ENCODE data around the gene SPSB4.
A peak's percentile ranks its signal among the peaks of the same experiment; 100 is the strongest.

SPSB4 gene

DNA sequence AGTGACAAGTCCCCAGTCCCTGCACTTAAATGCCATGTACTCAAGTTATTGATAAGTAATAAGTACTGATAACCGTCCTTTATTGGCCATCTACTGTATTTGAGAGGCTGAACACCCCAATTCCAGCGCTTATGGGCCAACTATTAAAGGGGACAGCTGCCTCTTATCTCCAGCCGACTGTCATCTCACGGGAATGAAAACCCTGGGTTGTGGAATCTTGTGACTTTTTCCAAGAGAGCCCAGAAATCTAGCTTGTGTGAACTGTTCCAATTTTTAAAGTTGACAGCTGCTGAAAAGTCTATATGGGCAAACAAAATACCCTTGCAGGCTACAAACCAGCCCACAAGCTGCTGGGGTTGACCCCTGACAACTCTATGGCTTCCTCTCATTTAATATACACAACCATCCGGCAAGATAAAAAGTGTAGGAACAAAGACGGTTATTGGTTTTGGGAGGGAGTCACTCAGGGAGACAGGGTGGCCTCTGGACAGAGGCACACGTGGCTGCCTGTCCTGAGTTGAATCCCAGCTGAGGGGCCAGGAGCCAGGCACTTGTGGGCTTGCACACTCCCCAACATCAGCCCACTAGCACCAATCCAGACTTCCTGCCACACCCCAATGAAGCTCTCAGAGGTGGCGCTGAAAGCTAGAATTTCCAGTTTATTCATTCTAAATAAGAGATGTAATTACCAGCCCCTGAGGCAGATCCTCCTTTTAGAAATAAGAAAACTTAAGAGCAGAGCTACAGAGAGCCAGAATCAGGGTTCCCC is 16.2 kb downstream of the SPSB4 start:
- no peak overlapping the region for H3K4me3 ChIP-seq (ENCODE audit: low read length)
- TF ChIP-seq, protein P1, sequence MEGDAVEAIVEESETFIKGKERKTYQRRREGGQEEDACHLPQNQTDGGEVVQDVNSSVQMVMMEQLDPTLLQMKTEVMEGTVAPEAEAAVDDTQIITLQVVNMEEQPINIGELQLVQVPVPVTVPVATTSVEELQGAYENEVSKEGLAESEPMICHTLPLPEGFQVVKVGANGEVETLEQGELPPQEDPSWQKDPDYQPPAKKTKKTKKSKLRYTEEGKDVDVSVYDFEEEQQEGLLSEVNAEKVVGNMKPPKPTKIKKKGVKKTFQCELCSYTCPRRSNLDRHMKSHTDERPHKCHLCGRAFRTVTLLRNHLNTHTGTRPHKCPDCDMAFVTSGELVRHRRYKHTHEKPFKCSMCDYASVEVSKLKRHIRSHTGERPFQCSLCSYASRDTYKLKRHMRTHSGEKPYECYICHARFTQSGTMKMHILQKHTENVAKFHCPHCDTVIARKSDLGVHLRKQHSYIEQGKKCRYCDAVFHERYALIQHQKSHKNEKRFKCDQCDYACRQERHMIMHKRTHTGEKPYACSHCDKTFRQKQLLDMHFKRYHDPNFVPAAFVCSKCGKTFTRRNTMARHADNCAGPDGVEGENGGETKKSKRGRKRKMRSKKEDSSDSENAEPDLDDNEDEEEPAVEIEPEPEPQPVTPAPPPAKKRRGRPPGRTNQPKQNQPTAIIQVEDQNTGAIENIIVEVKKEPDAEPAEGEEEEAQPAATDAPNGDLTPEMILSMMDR (IDR thresholded peaks at IDR 0.05; ENCODE audit: insufficient read depth, low read depth, low read length, missing control alignments) = no peak
- DNase-seq (ENCODE audit: low read depth) = peak; percentile 18

- TF ChIP-seq, protein P1 (IDR thresholded peaks at IDR 0.05; ENCODE audit: insufficient read depth, low read depth, low read length, missing control alignments) = no peak
- no peak overlapping the region for H3K4me3 ChIP-seq (ENCODE audit: low read length)
Observed at GRCh38 chr3:141070229-141070628, 19.1 kb downstream of the SPSB4 start.

DNA sequence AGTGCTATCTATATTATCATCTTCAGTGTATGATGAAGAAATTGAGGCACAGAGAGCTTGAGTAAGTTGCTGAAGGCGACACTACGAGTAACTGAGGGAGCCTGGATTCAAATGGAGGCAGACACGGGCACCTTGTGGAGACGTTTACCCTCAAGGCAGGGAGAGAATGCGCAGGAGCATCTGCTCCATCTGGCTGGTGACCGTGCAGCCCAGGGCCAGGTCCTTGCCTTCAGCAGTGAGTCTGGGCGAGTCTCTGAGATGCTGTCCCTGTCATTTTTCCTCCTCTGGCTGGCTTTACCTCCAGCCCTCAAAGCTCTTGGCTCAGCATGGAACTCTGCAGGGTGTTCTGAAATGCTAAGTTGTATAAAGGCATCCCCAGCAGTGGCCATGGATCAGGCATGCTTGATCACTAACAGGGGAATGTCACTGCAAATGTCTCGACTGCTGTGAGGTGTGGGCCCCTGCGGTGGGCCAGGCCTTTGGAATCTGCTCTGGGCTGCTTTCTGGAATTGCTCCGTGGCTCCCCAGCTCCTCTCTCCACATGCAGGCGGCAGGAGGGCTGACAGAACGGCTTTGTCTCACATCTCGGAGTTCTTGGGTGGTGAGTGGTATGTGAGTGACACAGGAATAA is 19.7 kb downstream of the SPSB4 start:
- no peak overlapping the region for H3K4me3 ChIP-seq (ENCODE audit: low read length)
- TF ChIP-seq, protein P1 (IDR thresholded peaks at IDR 0.05; ENCODE audit: insufficient read depth, low read depth, low read length, missing control alignments) = no peak
- no peak for DNase-seq (ENCODE audit: low read depth)

More at GRCh38 chr3:141070229-141070628, 19.1 kb downstream of the SPSB4 start:
- DNase-seq (ENCODE audit: low read depth) = no peak

DNA sequence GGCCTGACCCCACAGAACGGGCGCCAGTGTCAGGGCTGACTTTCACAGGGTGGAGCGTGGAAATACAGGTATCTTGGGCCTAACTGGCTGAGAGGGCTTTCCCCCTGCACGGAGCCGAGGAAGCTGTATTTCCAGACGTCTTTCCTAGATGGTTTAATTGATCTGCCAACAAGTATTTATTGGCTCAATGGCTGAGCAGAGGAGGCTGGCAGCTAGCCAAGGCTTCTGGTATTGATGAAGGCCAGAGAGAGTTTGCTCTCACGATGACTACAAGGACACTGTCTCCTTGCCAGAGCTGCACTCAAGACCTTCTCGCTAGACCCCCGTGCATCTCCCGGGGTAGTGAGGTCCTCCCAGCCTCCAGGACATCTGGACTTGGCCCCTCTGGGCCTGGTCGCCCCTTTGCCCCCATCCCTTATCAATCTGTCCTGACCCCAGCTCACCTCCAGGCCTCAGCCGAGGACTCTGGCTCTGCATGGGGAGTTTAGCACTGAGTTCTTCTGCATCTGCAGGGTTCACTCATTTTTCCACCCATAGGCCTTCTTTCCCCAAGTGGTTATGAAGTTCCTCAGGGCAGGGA is 20.6 kb downstream of the SPSB4 start:
- DNase-seq (ENCODE audit: low read depth) = no peak
- TF ChIP-seq, protein P1 (IDR thresholded peaks at IDR 0.05; ENCODE audit: insufficient read depth, low read depth, low read length, missing control alignments) = no peak
- H3K4me3 ChIP-seq (ENCODE audit: low read length) = no peak overlapping the region

- DNase-seq (ENCODE audit: low read depth) = no peak
- no peak overlapping the region for H3K4me3 ChIP-seq (ENCODE audit: low read length)
- TF ChIP-seq, protein P1 (IDR thresholded peaks at IDR 0.05; ENCODE audit: insufficient read depth, low read depth, low read length, missing control alignments) = no peak
Observed at GRCh38 chr3:141072950-141073349, 21.8 kb downstream of the SPSB4 start.

DNA sequence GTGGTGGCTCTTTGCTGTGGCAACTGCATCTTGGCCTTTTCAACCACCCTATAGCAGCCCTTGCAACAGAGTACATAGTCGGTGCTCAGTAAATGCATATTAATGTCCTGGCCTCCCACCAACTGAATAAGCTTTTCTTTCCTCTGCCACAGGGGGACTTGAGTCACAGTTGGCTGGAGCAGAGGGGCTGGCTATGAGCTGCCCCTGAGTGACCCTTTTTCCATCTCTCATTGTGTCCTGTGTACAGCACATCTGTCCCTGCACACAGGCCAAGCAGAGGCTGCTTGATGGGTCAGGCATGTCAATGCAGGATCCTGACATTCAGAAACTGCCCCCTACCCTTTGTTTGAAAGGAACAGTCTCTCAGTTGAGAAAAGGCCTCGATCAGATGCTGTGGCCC is 22.4 kb downstream of the SPSB4 start:
- H3K4me3 ChIP-seq (ENCODE audit: low read length) = no peak overlapping the region
- DNase-seq (ENCODE audit: low read depth) = no peak
- TF ChIP-seq, protein P1 (IDR thresholded peaks at IDR 0.05; ENCODE audit: insufficient read depth, low read depth, low read length, missing control alignments) = no peak
